Activated naive CD4-positive, alpha-beta T cell treated with anti-CD3 and anti-CD28 coated beads, Interleukin-2, amount 10 ng/mL, durations not matched to agents 5 hours and 36 hours (primary cell): ENCODE results near the gene PPIC. TPM values are rescaled to one million over a fixed set of nuclear protein-coding genes. Genes with fewer than 3 reads are reported as not detected.

Experiments
- total RNA-seq, 2 experiments: library from RNA; stranded (reverse); gene quantifications; one replicate each; pipeline ENCODE4 v1.2.3, GENCODE V29; 2021

PPIC gene
- total RNA-seq: not detected

GRCh38 chr5:123036391-123037103 lies at the start of gene PPIC:
PPIC (minus strand) TSS chr5:123036725; CDS start chr5:123036625, 100 bp downstream.

Other genes with a start within 250 kb of the PPIC start
- gene SNX24, start 191.1 kb downstream of the PPIC start, total RNA-seq: 1 to 10 TPM; 1.2 to 1.4 TPM
- gene PRDM6, start 52.5 kb upstream of the PPIC start, total RNA-seq: not detected